Cardiac muscle cell (in vitro differentiated cells and primary cell): ENCODE data around the gene EPPIN. TPM values are rescaled to one million over a fixed set of nuclear protein-coding genes. Genes with fewer than 3 reads are reported as not detected.
A peak's percentile ranks its signal among the peaks of the same experiment; 100 is the strongest.
"Not testable (repeated sequence)": the region's sequence is repeated elsewhere in the genome, so short reads cannot be mapped to it uniquely, and the experiment has no call there.

Experiments
- DNase-seq, 2 donors: peaks; one replicate each; pipeline versions ENCODE4 v3.0.0 to v3.0.0-alpha.2; 2010 to 2017; ENCODE audit warnings: low read depth in 1 of 2, low spot score in 1 of 2
- H3K27ac ChIP-seq: fragments of 200-600 bp; sonication (generic); 2 replicates; pipeline ENCODE4 v1.5.1; 2016
- H3K27me3 ChIP-seq: fragments of 200-600 bp; sonication (generic); 2 replicates; pipeline ENCODE4 v1.6.0; 2016; ENCODE audit warnings: control low read depth
- H3K36me3 ChIP-seq: fragments of 200-600 bp; sonication (generic); 2 replicates; pipeline ENCODE4 v1.5.1; 2016; ENCODE audit warnings: control low read depth
- H3K4me1 ChIP-seq: fragments of 200-600 bp; sonication (generic); 2 replicates; pipeline ENCODE4 v1.8.1; 2017; ENCODE audit warnings: low read depth, mild to moderate bottlenecking, mixed run types
- H3K4me3 ChIP-seq: fragments of 200-600 bp; sonication (generic); 2 replicates; pipeline ENCODE4 v1.5.1; 2016; ENCODE audit warnings: mild to moderate bottlenecking
- H3K9me3 ChIP-seq: fragments of 200-600 bp; sonication (generic); 2 replicates; pipeline ENCODE4 v1.5.1; 2017; ENCODE audit warnings: low read depth, mild to moderate bottlenecking, control low read depth
- polyA plus RNA-seq: library from polyadenylated mRNA; unstranded; fragments of >200 nt; fragmentation: Nextera tagmentation; extraction: Ambion mirVana; gene quantifications from 2 replicates; pipeline ENCODE4 v1.2.1, GENCODE V29; 2016
- total RNA-seq: library from RNA; depleted of rRNA; stranded (reverse); fragments of >200 nt; gene quantifications from 2 replicates; pipeline ENCODE4 v1.2.3, GENCODE V29; 2016
- TF ChIP-seq, protein P1 (sequence below): IDR thresholded peaks from 2 replicates; pipeline ENCODE4 v1.5.1; 2012; ENCODE audit warnings: low read depth, mild to moderate bottlenecking, low read length

EPPIN gene
- total and polyA plus RNA-seq, 2 experiments from 2014 or later: not detected

DNA sequence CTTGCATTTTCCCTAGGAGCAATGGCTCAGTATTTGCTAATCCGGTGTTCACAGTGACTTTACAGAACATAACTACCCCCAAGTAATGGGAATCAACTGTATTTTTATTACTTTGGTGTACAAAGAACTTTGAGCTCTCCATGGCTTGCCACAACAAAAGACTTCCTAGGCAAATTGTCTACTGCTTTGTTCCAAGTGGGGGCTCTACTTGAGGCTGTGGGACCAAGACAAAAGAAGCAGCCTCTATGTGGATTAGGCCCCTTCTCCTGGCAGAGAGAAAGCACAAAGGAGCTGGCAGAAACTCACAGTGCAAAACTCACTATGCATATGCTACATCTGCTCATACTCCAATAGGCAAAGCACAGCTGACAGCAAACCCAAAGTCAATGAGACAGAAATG, 31.0 kb upstream of the EPPIN start:
- TF ChIP-seq, protein P1, sequence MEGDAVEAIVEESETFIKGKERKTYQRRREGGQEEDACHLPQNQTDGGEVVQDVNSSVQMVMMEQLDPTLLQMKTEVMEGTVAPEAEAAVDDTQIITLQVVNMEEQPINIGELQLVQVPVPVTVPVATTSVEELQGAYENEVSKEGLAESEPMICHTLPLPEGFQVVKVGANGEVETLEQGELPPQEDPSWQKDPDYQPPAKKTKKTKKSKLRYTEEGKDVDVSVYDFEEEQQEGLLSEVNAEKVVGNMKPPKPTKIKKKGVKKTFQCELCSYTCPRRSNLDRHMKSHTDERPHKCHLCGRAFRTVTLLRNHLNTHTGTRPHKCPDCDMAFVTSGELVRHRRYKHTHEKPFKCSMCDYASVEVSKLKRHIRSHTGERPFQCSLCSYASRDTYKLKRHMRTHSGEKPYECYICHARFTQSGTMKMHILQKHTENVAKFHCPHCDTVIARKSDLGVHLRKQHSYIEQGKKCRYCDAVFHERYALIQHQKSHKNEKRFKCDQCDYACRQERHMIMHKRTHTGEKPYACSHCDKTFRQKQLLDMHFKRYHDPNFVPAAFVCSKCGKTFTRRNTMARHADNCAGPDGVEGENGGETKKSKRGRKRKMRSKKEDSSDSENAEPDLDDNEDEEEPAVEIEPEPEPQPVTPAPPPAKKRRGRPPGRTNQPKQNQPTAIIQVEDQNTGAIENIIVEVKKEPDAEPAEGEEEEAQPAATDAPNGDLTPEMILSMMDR: no peak
- no peak overlapping the region for H3K4me3 ChIP-seq
- no peaks in the 10 kb centered on the region for H3K4me1 ChIP-seq
- DNase-seq: no peak
- H3K27ac ChIP-seq: no peak overlapping the region
- no peaks in the 10 kb centered on the region for H3K27me3 ChIP-seq
- H3K36me3 ChIP-seq: no peaks in the 10 kb centered on the region
- H3K9me3 ChIP-seq: no peaks in the 10 kb centered on the region

- no peaks in the 10 kb centered on the region for H3K4me1 ChIP-seq
- no peak overlapping the region for H3K27ac ChIP-seq
- TF ChIP-seq, protein P1: no peak
- no peaks in the 10 kb centered on the region for H3K27me3 ChIP-seq
- H3K4me3 ChIP-seq: no peak overlapping the region
- no peaks in the 10 kb centered on the region for H3K36me3 ChIP-seq
- H3K9me3 ChIP-seq: no peaks in the 10 kb centered on the region
- peak in 1 of 2 donors; percentile 9 for DNase-seq
Measured at GRCh38 chr20:45576995-45577394, 29.8 kb upstream of the EPPIN start.

DNA sequence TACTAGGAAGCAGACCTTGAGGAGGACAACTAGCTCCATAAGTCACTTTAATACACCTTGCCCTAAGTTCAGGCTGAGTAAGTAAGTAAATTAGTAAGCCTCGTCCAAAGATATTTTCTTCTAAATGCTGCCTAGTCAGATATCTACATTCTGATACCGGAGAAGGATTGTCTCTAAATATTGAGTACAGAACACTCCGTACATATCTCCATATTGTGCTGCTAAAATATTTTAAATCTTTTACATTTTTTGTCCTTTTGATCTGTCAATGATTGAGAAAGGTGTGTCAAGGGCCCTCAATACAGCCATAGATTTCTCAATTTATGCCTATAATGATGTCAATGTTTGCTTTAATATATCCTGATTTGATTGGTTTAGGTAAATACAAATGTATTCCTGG, 28.7 kb upstream of the EPPIN start:
- no peaks in the 10 kb centered on the region for H3K9me3 ChIP-seq
- no peaks in the 10 kb centered on the region for H3K27me3 ChIP-seq
- no peak overlapping the region for H3K4me3 ChIP-seq
- no peaks in the 10 kb centered on the region for H3K4me1 ChIP-seq
- TF ChIP-seq, protein P1: no peak
- no peaks in the 10 kb centered on the region for H3K36me3 ChIP-seq
- no peak for DNase-seq
- H3K27ac ChIP-seq: no peak overlapping the region

GRCh38 chr20:45569650-45570049, 22.4 kb upstream of the EPPIN start:
- not testable (repeated sequence) for H3K27me3 ChIP-seq, H3K36me3 ChIP-seq, H3K9me3 ChIP-seq, H3K27ac ChIP-seq, H3K4me3 ChIP-seq, H3K4me1 ChIP-seq, DNase-seq

GRCh38 chr20:45564760-45565276, 17.6 kb upstream of the EPPIN start:
- no peak for DNase-seq
- Histone ChIP-seq H3K4me1 (no peaks in the 10 kb centered on the region), H3K27me3 (no peaks in the 10 kb centered on the region), H3K27ac (no peak overlapping the region), H3K36me3 (no peaks in the 10 kb centered on the region), H3K4me3 (no peak overlapping the region), H3K9me3 (no peaks in the 10 kb centered on the region)
- TF ChIP-seq, protein P1: no peak

DNA sequence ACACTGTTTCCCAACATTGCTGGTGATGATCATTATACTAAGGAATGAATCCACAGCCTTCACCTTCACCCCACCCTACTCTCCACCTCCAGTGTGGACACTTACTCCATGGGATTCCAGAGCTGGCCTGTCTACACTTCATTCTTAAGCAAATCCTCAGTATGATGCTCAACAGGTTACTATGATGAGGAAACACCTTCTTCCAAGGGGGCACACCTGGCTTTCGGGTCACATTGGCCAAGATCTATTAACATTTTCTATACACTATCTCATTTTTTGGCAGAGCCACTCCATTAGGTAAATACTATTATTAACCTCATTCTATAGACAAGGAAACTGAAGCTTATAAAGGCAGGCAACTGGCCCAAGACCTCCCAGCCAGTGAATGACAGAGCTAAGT, 8.0 kb upstream of the EPPIN start:
- no peak for DNase-seq

More for the DNA sequence above, 8.0 kb upstream of the EPPIN start:
- H3K4me1 ChIP-seq: no peaks in the 10 kb centered on the region
- H3K9me3 ChIP-seq: no peaks in the 10 kb centered on the region
- TF ChIP-seq, protein P1: no peak
- no peak overlapping the region for H3K4me3 ChIP-seq
- no peaks in the 10 kb centered on the region for H3K27me3 ChIP-seq
- H3K27ac ChIP-seq: no peak overlapping the region
- no peaks in the 10 kb centered on the region for H3K36me3 ChIP-seq
